DMS53 treated with DMSO at 0.1 percent for 48 hours (cell line): ENCODE measurements around the gene ANKH.
A peak's percentile ranks its signal among the peaks of the same experiment; 100 is the strongest.
"Not testable (repeated sequence)": the region's sequence is repeated elsewhere in the genome, so short reads cannot be mapped to it uniquely, and the experiment has no call there.

Experiments
- DNase-seq: peaks from one replicate; lab custom pipeline; 2025; ENCODE audit not compliant: unreplicated experiment; lab: John Stamatoyannopoulos, UW

Gene ANKH

DNA sequence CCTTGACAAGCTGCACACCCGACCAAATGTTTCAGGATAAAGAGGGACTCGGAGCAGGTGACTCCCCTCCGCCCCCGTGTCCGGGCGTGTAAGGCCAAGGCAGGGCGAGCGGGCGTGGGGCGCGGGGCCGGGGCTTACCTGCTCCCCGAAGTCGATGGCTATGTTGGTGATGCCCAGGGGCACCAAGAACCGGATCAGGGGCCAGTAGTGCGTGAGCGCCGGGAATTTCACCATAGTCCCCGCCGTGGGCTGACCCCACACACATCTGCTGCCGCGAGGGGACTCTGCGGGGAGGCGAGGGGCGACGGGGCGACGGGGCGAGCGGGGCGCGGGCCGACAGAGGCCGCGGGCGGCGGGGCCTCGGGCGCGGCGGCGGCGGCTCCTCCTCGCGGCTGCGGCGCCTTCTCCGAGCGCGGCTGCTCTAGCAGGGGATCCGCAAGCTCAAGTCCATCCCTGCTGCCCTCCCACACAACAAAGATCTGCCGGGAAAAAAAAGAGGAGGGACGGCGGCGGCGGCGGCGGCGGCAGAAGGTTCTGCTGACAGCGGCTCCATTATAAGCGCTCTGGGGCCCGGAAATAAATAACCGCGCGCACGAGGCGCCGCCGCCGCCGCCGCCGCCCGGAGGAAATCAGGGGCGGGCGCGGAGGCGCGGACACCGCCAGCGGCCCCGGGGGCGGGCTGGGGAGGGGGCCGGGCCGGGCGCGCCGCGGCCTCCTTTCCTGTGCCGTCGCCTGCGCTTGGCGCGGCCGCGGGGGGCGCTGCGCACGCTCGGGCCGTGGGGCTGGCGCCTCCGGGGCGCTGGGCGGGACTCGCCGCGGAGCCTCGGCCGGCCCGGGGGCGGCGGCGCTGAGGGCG is at the start of gene ANKH:
ANKH (minus strand) TSS at position 565 of the 856 bp plus-strand sequence; CDS start at position 234, 331 bp downstream.
- DNase-seq: peak; percentile 68

DNA sequence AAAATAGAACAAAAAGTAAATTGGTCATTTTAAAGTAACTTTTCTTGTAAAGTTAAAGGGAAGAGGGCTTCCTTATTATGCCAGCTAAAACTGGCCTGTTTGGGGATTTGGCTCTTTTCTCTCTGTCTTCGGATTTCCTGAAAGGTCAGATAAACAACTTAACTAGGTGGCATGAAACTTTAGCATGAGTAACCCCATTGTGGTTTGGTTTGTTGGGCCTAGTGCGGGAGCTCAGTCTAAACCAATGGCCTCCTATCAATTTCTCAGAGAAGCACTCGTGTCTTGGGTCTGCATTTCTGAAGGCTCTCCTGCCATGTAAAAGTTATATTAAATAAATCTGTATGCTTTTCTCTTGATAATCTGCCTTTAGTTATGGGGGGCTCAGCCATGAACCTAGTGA is 48.5 kb upstream of the ANKH start:
- DNase-seq: no peak

DNA sequence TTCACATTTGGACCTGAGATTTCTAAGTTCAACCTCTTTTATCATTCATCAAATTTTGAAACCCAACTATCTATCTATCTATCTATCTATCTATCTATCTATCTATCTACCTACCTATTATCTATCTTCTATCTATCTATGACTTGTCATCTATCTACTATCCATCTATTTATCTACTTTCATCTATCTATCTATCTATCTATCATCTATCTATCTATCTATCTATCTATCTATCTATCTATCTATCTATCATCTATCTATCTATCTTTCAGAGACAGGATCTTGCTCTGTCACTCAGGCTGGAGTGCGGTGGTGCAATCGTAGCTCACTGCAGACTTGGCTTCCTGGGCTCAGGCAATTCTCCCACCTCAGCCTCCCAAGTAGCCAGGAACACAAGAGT is 47.5 kb upstream of the ANKH start:
- DNase-seq: not testable (repeated sequence)

DNA sequence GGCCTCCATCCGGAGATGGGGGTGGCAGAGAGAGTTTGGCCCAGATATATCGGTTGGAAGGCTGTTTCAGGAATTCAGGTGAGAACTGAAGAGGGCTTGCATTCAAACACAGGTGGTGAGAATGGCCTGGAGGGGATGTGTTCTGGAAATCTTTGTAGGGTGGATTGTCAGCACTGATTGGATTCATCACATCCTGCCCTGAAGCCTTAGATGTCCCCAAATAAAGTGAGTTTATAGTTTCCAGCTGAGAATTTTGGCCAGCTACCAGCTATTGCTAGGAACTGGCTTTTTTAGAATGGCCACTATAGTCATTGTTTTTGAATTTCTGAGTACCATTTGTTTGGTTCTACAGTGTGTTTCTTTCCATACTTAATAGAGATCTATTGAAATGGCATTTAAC is 46.1 kb upstream of the ANKH start:
- no peak for DNase-seq

DNA sequence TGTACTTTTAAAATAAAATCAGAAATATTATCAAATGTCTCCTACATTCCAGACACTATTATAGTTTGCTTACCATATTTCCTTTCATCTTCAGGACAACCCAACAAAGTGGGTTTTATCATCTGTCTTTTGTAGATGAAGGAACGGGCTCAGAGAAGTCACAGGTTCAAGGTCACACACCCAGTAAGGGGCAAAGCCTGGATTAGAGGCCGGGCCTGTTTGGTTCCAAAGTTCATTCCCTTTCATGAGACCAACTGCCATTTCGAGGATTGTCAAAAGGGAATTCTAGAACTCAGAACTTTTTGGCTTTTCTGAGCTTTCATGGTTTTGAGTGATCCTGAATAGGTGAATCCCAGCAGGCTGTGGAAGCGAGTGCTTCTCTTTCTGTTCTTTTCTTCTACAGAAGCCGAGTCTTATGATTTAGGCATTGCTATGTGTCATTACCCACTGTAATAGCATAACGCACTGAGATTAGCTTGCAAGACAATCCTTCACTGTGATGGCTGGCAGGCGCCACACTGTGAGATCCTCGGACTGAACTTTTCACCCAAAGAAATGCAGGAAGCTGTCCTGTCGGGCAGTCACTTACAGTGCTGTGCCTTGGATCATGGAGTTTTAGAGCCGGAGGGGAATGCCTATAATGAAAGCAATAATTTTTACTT is 43.8 kb upstream of the ANKH start:
- no peak for DNase-seq

DNA sequence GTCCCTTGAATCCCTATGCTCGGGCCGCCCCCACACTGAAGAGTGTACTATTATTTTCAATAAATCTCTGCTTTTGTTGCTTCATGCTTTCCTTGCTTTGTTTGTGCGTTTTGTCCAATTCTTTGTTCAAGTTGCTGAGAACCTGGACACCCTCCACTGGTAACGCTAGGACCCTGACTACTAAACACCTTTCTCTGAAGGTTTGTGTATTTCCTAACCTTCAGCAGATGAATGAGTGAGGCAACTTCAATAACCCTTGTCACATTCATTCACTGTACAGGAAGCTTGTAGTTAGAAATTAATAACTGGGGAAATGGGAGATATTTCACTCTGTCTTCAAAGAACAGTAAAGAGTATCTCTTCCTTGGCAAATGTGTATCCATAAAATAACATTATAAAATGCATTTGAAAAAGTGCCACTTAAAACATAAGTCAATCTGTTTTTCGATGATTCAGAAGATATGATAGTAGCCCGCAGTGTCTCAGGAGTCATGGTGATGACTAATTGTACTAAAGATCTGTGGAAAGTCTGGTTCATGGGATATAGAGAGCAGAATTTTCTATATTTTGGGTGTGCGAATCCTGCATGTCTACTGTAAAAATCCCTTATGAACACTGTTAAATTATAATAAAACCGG is 43.2 kb upstream of the ANKH start:
- no peak for DNase-seq

DNA sequence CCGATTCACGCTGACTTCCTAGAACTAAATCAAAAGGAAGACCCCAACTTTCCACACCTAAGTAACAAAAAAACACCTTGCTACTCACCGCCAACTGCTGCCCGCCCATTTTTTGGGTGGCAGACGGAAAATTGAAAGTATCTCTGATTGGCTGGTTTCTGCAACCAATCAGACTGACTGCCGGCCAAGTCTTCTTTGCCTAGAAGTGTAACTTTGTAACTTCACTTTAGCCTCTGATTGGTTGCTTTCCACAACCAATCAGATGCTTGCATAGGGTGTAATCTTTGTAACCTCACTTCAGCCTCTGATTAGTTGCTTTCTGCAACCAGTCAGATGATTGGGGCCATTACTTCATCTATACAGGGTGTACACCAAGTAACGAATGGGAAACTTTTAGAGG is 42.6 kb upstream of the ANKH start:
- DNase-seq: no peak

DNA sequence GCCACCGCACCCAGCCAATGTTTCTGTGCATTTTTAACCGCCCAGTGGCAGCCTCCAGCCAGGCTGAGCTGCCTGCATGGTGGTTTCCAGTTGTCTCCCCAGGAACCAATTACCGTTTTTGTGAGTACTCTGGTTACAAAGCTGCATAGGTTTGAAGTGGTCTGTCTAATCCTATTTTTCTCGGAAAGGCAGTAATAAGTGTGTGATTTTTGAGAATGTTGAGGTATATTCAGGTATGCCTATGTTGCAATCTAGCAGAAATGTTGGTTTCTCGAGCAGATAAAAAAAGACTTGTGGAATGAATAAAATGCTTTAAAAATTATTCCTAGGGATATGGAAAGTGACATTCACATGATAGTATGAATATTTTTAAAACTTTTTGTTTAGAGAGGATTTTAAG is 41.5 kb upstream of the ANKH start:
- DNase-seq: no peak

DNA sequence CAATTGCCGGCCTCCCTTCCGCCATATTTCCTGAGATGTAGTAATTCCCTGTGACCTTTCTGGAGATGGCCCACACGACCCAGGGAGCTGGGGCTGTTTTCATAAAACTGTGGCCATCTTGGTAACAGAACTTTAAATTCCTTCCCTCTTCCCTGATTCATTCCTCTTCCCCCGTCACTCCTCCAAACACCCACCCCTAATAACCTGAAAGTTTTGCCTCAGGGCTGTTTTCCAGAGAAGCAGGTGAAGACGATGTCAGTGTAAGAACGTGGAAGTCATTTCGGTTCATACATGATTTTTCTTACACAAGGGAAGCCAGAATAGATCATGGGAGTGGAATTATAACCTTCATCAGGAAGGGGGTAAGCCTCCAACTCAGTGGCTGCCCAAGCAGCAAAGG is 40.6 kb upstream of the ANKH start:
- no peak for DNase-seq

DNA sequence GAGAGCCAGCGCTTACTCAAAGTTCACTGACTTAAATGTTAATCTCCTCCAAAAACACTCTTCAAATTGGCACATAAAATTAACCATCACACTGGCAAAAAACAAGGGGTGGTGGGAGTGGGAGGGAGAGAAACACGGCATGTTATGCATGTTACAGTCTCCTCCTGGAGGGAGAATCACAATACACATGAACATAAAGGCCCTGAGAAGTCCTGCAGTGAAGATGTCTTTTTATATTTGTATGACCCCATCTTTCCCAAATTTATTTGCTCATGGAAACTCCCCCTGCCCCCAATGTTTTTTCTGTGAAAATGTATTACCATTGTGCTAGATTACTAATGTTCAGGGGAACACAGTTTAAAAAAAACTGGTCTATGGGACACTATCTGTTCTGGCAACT is 37.8 kb upstream of the ANKH start:
- no peak for DNase-seq

DNA sequence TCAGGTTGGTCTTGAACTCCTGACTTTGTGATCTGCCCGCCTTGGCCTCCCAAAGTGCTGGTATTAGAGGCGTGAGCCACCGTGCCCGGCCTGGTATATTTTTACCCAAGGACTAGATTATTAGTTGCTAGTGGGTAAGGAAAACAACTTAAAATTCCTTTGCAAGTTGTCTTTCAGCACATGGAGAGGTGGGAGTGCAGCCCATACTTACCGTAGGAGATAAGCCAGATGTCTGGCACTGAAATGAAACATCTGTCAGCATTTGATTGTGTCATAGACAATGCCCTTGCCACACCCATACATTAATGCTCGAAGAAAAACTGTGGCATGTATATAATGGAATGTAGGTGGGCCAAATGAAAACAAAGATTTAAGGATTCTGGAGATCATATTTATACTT is 36.6 kb upstream of the ANKH start:
- no peak for DNase-seq

DNA sequence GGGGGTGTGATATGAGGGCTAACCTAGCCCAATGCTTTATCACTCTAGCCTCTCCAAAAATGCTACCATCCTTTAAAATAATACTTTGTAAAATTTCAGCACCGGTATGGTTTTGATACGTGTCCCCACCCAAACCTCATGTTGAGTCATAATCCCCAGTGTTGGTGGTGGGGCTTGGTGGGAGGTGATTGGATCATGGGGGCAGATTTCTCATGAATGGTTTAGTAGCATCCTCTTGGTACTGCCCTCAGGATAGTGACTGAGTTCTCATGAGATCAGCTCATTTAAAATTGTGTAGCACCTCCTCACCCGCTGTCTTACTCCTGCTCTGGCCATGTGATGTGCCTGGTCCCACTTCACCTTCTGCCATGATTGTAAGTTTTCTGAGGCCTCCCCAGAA is 35.0 kb upstream of the ANKH start:
- DNase-seq: no peak

DNA sequence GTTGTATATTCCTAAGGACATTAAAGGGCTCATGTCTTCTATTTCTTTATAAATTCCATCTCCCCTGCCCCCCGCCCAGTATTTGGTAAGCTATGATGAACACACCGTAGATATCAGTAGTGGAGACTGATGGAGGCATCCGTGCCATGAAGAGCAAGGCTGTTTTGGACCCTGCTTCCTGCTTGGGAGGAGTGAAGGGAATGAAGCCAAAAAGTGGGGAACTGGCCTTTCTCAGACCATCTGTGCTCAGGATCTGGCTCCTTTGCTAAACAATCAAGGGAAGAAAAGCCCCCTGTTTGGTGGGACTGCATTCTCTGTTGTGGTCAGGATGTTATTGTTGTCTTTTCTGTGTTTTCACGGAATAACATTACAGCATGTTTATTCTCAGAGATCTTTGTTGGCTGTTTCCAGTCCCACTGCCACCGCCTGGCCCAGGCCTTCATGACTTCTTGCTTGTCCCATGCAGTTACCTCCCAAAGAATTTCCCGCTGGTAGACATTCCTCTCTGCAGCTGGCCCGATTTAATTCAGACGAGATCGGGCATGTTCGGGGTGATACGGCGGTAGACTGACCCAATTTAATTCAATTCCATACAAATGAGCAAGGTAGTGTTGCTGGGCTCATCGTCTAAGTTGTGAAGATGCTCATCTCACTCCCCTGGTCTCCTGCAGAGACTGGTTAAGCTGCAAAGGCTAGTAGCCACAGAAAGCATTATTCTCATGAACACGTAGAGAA is 31.4 kb upstream of the ANKH start:
- no peak for DNase-seq

DNA sequence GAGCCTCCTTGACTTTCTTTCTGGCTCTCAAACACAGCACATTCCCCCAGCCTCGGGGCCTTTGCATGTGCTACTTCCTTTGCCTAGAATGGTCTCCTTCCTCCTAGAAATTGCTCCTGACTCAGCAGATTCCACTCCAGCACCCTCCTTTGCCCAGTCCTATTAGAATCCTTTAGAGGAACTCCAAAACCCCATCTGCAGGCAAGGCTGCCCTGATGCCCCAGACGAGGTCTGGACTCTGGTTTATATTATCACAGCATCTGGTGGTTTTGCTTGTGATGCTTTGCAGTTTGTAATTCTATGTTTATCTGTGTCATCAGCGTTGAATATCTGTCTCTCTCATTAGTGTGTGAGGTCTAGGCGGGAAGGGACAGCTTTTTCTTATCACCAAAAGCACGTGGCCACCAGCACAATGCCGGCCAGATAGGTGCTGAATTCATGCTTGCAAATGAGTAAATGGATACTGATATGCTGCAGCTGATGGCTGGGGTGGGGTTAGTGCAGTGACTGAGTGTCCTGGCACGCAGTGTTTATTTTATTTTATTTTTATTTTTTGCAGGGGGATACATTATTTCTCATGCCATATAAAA is 30.0 kb upstream of the ANKH start:
- DNase-seq: no peak

DNA sequence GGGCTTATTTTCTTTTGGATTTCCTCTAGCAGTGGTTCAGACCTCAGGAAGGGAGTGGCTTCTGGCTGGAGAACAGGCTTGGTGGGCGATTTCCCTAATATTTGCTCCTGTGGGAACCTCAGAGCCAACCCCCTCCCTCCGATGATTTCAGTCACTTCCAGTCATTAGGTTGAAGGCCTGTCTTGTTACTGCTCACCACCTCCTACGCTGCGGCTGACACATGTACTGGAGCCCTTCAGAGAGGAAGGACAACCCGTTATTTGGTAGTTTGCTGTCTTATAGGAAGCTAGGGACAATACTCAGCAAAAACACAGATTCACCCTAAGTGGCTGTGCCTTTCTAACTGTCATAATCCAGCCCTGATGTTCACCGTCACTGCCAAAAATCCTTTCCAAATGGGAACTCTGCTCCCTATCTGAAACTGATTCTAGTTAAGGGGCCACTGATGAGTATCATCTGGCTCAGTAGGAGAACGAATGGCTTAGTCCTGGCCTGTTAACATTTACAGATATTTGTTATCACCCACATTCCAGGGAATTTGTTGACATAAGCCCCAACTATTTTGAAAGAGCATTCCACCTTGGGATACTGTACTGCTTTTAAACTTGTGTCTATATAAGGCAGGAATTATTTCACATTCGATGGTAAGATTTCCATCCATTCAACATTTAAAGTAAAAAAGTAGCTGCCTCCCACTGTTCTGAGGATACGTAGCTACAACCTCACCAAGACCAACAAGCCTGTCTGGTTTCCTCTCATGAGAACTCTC is 29.3 kb upstream of the ANKH start:
- DNase-seq: no peak

DNA sequence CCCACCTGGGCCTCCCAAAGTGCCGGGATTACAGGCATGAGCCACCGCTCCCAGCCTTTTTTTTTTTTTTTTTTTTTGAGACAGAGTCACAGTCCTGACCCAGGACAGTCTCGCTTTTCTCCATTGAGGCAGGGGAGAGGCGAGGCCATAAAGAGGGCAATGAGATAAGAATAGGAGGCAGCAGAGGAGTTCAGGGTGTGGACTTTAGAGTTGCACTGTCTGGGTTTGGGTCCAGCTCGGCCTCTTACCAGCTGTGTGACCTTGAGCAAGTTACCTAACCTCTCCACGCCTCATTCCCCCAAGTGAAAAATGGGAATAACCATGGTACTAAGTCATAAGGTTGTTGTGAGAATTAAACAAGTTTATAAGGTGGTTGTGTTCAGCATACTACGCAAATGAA is 24.6 kb upstream of the ANKH start:
- DNase-seq: no peak

DNA sequence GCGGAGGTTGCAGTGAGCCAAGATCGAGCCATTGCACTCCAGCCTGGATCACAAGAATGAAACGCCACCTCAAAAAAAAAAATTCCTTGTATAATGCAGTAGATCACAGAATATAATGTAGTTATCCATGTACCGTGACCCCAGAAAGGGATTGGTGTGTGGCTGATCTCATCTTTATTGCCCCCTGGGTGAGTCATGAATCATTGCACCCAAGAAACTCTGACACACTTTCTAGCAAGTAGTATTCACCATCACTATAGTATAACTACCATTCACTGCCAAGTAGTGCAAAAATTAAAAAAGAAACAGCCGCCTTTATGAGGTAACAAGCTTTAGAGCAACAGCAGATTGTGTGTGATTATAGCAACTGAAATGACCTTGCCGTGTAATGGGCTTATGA is 23.7 kb upstream of the ANKH start:
- no peak for DNase-seq

DNA sequence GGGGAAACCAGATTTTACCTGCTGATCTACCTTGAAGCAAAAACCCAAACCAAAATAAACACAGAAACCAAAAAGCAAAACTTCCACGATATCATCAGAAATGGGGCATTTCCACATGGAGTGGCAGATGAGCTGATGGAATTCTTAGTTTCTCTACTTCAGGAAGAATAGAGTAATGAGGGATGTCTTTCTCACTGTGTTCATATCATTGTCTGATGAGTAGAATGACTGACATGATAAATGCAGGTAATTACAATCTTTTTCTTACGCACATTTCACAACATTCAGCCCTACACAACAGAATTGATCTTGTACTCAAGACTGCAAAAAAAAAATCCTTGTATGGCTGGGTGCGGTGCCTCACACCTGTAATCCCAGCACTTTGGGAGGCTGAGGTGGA is 23.2 kb upstream of the ANKH start:
- DNase-seq: no peak

DNA sequence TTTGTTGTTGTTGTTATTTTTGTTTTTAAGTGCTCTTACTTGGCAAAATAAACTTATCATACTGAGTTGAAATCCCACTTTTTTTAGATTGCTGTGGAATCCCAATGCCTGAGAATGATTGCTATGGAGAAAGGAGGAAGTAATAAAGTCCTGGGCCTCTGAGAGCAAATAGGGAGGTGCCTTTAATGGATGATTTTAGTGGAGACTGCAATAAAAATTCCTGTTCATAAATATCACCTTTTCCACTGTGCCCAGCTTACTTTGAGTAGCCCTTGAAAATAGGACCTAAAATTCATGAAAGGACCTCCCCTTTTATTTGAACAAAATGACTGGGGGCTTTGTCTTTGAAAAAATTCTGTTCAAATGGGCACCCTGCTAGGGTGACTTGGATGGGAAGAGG is 21.8 kb upstream of the ANKH start:
- DNase-seq: no peak

DNA sequence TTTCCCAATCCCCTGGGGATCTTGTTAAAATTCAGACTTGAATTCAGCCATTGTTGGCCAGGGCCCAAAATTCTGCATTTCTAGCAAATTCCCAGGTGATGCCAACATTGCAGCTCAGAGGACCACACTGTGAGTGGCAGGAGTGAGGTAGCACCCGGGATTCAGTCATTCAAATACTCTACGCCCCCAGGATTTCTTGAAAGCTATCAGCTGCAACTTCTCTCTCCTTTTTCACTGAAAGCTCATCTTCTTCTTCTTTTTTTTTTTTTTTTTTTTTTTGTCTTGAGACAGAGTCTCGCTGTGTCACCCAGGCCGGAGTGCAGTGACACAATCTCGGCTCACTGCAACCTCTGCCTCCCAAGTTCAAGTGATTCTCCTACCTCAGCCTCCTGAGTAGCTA is 19.3 kb upstream of the ANKH start:
- no peak for DNase-seq
